Measurements from ENCODE around the gene COL24A1.
A peak's percentile ranks its signal among the peaks of the same experiment; 100 is the strongest.
"Not testable (repeated sequence)": the region's sequence is repeated elsewhere in the genome, so short reads cannot be mapped to it uniquely, and the experiment has no call there.

COL24A1 gene

GRCh38 chr1:85864727-85865126 is 291.8 kb downstream of the COL24A1 start:
- no peak for DNase-seq

- not testable (repeated sequence) for DNase-seq
These were observed 292.9 kb downstream of the COL24A1 start for GRCh38 chr1:85863639-85864038.

GRCh38 chr1:85862456-85862855 is 294.1 kb downstream of the COL24A1 start:
- no peak for DNase-seq

GRCh38 chr1:85857991-85858390 is 298.6 kb downstream of the COL24A1 start:
- no peak for DNase-seq

- DNase-seq: no peak
These were observed 306.3 kb downstream of the COL24A1 start for GRCh38 chr1:85850238-85850637.

- DNase-seq: no peak
These were observed 306.9 kb downstream of the COL24A1 start for GRCh38 chr1:85849660-85850059.

- DNase-seq: no peak
These were observed 309.2 kb downstream of the COL24A1 start for GRCh38 chr1:85847356-85847755.

GRCh38 chr1:85846706-85847105 is 309.9 kb downstream of the COL24A1 start:
- no peak for DNase-seq

GRCh38 chr1:85839459-85839858 is 317.1 kb downstream of the COL24A1 start:
- DNase-seq: no peak

- peak; percentile 8 for DNase-seq
These were observed 318.3 kb downstream of the COL24A1 start for GRCh38 chr1:85838238-85838637.

- no peak for DNase-seq
These were observed 319.8 kb downstream of the COL24A1 start for GRCh38 chr1:85836736-85837135.

GRCh38 chr1:85833165-85833564 is 323.4 kb downstream of the COL24A1 start:
- DNase-seq: not testable (repeated sequence)

- DNase-seq: no peak
These were observed 325.7 kb downstream of the COL24A1 start for GRCh38 chr1:85830837-85831236.

- no peak for DNase-seq
These were observed 332.3 kb downstream of the COL24A1 start for GRCh38 chr1:85824066-85824840.

GRCh38 chr1:85822696-85823095 is 333.9 kb downstream of the COL24A1 start:
- no peak for DNase-seq

GRCh38 chr1:85818371-85818770 is 338.2 kb downstream of the COL24A1 start:
- no peak for DNase-seq

GRCh38 chr1:85816606-85817005 is 340.0 kb downstream of the COL24A1 start:
- no peak for DNase-seq

GRCh38 chr1:85815906-85816305 is 340.7 kb downstream of the COL24A1 start:
- no peak for DNase-seq

GRCh38 chr1:85806236-85806965 is 350.2 kb downstream of the COL24A1 start:
- no peak for DNase-seq

- DNase-seq: no peak
These were observed 355.1 kb downstream of the COL24A1 start for GRCh38 chr1:85801520-85801919.

- no peak for DNase-seq
These were observed 356.8 kb downstream of the COL24A1 start for GRCh38 chr1:85799737-85800136.

GRCh38 chr1:85798419-85798818 is 358.2 kb downstream of the COL24A1 start:
- DNase-seq: no peak

- DNase-seq: not testable (repeated sequence)
These were observed 379.6 kb downstream of the COL24A1 start for GRCh38 chr1:85777021-85777420.

GRCh38 chr1:85762804-85763203 is 393.8 kb downstream of the COL24A1 start:
- DNase-seq: no peak

All from inflammatory macrophage treated with lipopolysaccharide for 4 hours (primary cell).